AG08396 (cell line): ENCODE data around the gene FKBP6.
"Not testable (repeated sequence)": the region's sequence is repeated elsewhere in the genome, so short reads cannot be mapped to it uniquely, and the experiment has no call there.

Experiments used
- DNase-seq: peaks from one replicate; pipeline ENCODE4 v3.0.0; 2012; ENCODE audit warnings: low spot score, mixed read lengths

The FKBP6 gene

DNA sequence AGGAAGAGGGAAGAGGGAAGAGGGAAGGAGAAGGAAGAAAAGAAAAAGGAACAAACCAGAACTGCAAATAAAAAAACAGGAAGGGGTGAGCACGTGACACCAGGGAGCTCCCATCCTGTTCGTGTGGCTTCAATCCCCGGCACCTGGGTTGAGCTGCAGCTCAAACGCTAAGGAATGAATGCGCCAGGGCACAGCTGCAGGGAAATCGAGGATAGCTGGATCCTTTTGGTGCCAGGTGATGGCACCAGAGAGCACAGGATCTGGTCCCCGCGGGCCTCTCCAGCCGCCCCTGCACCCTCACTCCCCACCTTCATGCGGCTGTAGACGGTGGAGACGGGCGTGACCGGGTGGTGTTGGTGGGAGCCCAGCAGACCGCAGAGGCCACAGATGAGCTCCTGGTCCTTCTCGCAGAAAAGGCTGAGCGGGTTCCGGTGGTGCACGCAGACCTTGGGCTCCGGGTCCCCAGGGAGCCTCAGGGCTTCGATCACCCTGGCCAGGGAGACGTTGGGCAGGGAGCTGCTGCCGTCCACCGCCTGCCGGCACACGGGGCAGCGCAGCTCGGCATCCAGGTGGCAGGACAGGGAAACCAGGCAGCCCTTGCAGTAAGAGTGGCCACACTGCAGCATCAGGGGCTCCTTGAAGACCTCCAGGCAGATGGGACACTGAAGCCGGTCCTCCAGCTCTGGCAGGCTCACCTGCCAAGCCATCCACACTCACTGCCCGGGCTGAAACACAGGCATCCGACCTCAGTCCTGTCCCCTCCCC is 3.7 kb upstream of the FKBP6 start:
- DNase-seq: peak; percentile 85

DNA sequence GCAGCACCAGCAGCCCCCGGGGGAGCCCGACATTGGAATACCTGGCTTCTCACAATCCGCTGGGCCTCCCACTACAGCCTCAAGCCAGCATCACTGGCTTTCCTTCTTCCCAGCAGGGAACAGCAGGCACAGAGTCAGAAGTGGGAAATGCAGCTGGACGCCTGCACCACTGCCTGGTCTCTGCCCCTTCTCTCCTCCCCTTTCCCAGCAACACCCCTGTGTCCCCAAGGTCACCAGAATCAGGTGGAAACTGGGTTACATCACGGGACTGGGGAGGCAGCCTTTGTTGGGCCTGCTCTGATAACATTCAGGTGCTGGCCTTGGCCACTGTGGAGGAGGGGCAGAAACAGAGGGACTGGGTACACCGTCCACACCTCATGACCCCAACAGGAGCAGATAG is 2.5 kb upstream of the FKBP6 start:
- not testable (repeated sequence) for DNase-seq

DNA sequence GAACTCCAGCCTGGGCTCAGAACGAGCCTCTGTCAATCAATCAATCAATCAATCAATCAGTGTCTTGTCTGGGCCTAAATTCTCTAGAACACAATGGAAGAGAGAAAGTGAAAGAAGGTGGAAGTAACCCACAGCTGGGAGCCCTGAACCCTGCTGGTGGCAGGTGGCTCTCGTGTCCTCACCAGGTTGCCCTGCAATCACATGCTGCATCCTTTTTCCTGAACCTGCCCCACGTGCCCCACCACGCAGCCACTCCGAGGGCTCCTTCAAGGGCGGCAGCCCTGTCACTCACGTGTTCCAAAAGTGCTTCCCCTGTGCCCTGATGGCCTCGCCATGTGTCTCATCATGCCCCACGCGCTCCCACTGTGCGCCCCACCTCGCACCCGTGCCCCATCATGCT is 512 bp upstream of the FKBP6 start:
- not testable (repeated sequence) for DNase-seq

DNA sequence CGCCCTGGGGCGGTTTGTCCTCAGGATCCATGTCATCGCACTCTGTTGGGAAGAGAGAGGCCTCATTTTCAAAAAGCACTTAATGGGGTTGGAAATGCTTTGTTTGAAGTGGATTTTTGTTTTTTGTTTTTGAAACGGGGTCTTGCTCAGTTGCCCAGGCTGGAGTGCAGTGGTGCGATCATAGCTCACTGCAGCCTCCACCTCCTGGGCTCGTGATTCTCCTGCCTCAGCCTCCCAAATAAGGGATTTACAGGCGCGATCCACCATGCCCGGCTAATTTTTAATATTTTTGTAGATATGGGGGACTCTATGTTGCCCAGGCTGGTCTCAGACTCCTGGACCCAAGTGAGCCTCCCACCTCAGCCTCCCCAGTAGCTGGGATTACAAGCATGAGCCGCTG is 735 bp downstream of the FKBP6 start:
- DNase-seq: no peak

DNA sequence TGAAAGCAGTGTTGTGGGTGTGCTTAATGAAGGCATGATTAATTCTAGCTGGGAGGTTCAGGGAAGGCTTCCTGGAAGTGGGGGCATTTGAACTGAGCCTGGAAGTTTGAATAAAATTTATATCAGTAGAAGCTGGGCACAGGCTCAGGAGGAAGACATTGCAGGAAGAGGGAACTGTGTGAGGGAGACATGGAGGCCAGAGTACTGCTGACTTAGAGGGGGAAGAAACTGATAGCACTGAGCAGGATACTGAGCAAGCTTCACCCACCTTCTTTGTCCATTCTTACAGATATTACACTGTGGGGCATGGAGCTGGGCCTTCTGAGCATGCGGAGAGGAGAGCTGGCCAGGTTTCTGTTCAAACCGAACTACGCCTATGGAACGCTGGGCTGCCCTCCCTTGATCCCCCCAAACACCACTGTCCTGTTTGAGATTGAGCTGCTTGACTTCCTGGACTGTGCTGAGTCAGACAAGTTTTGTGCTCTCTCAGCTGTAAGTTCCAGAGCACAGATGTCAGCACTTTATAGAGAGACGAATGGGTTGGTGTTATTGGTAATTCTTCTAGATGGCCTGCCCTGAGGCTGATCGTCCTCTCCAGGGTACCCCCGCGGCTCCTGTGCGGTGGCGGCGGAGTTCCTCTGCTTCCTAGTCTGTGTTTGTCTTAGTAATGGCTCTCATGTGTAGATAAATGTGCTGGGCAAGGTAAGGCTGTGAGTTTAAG is 2.1 kb downstream of the FKBP6 start:
- peak; percentile 42 for DNase-seq

DNA sequence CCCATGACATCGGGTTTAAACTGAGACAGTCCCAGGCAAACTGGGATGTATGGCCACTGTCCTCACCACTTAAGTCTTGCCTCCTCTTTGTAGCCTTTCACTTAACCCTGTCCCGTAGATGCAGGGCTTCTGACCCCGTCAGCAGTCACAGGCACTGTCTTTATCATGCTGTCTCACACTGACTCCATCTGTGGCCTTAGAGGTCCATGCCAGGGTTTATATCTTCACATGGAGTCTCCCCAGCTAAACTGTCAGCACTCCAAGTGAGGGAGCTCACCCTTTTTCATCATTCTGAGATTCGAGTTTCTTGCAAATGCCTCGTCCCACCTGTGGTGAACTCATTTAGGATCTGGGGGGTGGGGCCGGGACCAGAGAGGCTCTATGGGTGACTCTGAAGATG is 2.8 kb downstream of the FKBP6 start:
- no peak for DNase-seq

DNA sequence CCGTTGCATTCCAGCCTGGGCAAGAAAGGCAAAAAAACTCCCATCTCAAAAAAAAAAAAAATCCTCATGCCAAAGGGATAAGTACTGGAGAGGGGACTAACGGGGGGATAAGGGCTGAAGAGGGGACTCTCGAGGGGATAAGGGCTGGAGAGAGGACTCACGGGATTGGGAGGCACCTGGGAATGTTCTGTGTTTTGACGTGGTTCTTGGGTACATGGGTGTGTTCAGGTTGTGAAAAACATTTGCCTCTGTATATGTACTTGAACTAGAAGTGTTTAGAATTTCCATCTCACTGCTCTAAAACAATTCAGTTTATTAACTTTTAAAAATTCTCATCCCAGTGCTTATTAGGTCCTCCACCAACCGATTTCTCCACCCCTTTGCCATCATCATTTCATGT is 4.5 kb downstream of the FKBP6 start:
- no peak for DNase-seq

DNA sequence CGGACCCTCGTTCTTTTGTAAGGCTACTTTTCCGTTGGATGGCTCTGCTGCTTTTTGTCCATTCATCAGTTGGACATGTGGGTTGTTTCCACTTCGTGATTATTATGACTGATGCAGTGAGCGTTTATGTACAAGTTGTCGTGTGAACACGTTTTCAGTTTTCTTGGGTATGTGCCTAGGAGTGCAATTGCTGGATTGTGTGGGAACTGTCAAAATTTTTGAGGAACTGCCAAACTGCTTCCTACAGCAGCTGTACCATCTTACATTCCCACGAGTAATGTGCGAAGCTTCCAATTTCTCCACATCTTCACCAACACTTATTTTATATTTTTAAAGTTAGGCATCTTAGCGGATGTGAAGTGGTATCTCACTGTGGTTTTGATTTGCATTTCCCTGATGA is 10.4 kb downstream of the FKBP6 start:
- DNase-seq: no peak

DNA sequence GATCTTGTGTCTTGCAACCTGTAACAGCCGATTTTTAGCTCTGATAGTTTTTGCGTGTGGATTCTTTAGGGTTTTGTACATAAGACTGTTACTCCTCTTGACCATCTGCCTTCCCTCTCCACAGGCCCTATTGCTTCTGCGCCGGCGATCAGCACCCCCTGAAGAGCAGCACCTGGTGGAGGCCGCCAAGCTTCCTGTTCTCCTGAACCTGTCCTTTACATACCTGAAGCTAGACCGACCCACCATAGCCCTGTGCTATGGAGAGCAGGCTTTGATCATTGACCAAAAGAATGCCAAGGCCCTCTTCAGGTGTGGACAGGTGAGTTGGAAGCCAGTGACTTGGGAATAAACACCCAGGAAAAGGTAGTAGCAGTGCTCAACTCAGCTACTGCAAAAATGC is 12.6 kb downstream of the FKBP6 start:
- DNase-seq: no peak

DNA sequence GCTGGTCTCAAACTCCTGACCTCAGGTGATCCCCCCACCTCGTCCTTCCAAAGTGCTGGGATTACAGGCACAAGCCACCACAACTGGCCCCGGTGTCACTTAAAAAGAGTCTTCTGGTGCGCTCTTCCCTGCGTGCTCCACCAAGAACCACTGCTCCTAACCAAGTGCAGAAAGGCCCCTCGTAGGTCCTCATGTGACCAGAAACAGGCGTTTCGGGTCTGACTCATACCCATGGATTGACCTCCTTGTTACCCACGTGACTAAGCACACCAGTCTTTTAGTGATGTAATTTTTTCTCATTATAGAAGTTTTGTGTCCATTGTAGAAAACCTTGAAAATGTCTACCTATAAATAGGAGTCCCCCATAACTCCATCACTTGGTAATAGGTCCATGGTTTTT is 13.9 kb downstream of the FKBP6 start:
- peak; percentile 90 for DNase-seq

DNA sequence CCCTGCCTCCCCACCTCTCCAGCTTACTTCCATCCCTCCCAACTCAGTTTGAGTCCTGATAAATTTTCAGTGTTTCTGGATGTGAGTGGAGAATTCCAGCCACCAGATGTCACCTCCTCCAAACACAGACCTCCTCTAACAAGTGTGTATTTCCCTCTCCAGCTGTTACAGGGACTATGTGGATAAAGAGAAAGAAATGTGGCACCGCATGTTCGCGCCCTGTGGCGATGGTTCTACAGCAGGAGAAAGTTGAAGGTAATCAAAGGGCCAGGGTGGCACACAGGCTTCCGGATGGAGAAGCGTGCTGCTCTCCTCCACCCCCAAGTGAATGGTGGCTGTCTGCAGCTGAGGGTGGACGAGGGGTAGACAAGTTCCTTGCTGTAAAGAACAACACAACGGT is 14.7 kb downstream of the FKBP6 start:
- peak; percentile 84 for DNase-seq

DNA sequence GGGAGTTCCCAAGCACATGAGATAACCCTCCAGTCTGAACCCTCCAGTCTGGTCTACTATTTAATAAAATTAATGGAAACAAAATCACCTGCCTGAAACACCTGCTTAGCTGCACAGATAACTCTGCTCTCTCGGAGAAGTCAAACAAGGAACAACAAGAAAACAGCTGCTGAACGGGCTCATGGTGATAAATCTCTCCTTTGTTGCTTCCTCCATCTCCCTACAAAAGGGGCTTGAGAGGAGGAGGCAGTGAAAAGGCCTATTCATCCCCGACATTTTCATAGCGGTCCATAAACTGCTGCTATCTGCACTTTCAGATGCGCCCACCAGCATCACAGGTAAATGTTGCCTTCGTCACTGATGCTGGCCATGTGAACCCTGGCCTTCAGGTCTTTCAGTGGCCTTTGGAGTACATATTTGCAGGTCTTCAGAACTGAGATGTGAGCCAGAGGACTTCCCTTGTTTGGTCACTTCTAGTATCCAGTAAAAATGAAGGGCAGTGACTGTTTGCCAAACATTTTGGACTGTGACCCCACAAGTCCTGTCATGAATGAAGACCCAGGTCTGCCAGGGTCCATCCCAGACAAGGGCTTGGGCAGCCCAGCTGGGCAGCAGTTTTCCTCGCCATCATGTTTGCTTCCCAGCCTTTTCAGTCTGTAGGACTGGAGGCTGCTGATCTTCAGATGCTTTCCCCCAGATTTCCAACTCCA is 15.9 kb downstream of the FKBP6 start:
- no peak for DNase-seq

DNA sequence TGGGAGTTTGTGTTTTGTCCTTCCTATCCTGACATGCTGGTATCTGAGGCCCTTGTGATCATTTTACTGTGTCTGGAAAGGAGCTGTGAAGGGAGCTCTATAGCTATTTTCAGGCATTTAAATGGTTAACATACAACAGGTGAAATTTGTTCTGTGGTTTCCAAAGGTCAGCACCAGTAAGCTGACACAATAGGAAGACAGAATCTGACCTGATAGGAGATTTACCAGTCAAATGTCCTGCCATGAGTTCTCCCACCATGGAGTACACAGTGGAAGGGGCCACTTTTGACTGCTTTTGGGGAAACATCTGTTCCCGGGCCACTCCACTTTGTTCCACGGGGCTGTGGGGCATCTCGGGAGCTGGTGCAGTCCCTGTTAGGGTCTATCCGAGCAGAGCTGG is 17.6 kb downstream of the FKBP6 start:
- DNase-seq: no peak

DNA sequence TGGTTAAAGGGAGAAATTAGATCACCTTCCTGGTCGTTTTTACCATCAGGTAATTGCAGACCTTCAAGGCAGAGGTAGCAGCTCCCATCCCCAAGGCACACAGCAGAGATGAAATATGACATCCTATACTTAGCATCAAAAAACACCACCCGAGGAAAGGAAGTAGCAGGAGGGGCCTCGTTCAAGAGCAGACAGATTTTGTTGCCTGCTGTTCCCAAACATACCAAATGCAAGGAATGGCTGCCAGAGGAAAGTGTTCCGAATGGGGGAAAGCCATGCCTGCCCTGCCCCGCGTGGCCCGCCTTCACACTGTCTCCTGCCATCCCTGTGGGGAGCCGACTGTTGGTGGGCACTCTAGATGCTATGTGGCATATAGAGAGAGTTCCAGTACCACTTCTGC is 18.0 kb downstream of the FKBP6 start:
- no peak for DNase-seq

DNA sequence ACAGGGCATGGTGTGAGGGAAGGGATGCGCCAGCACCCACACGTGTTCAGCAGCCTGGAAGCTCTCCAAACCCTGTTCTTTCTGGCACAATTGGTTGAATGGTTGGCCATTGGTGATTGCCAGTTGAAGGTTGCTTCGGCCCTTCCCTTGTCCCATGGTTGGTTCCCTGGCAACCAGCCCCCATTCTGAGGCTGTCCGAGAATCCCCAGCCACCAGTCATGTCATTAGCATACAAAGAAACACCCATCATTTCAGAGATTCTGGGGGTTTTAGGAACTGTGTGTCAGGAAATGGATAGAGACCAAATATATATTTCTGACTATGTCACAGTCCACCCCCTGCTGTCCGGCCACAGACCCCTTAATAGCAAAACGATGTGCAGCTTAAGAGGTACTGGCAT is 21.8 kb downstream of the FKBP6 start:
- no peak for DNase-seq

DNA sequence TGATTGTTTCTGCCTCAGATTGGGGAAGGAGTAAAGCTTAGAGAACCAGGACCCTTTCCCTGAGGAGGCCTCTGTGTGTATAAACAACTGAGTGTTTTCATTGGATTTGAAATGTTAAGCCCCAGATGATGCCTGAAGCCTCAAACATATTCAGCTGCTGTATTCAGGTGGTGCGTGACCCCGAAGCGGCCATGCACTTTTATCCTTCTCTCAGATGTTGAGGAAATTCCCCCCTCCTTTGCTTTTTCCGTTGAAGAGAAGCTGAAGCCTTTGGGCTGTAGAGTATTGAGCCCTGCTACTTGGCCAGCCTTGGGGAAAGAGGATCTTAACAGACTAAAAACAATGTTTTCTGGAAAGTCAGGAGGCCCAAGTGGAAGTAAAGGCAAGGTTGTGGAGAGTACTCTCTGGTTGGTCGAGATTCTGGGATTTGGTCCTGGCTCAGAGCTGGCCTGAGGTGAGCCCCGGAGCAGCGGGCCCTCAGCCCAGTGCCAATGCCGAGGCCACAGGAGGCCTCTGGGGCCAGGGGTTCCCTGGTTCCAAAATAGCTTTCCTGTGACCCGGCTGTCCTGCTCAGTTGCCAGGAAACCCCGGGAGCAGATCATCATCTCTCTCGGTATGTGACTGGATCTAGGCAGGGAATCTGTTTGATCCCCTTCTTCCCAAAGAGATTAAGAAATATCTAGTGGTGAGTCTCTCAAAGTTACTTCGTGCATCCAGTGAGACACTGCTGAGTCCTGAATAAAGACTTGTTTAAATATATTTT is 22.5 kb downstream of the FKBP6 start:
- no peak for DNase-seq

DNA sequence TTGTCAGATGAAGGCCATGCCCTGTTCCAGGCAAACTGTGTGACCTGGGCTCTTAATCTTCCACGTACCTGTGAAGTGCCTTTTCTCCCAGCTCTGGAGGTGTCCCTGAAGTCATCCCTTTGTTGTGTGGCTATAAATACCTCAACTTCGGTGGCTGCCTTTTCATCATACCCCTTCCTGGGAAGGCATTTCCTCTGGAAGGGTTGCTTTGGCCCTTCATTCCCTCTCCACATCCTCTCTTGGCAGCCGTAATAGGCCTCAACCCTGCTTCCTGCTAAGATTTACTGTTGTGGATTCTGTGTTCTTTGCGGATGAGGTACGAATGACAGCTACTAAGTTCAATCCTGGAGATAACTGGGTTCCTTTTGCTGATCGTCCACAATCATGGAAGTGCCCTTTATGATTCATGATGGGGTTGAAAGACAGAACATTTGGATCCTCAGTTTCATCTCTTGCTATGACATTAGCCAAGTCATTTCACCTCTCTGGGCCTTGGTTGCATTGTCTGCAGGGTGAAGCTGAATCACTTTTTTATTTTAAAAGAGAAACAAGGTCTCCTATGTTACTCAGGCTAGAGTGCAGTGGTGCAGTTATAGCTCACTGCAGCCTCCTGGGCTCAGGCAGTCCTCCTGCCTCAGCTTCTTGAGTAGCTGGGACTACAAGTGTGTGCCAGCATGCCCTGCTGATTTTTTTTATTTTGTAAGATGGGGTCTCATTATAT is 23.6 kb downstream of the FKBP6 start:
- DNase-seq: no peak

DNA sequence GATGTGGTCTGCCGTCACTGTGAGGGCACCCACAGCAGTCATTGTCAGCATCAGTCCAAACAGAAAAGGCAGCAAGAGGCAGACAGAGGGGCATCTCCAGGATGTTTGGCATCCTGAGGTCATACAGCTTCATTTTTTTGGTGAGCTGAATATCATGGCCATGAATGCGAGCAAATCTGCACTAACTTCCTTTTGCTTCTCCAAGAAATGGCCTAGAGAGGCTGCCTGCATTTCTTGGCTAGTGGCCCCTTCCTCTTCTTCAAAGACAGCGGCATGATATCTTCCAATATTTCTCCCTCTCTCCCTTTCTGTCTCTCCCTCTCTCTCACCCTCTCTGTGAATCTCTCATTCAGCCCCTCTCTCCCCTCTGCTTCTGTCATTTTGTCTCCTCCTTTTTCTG is 24.8 kb downstream of the FKBP6 start:
- no peak for DNase-seq

DNA sequence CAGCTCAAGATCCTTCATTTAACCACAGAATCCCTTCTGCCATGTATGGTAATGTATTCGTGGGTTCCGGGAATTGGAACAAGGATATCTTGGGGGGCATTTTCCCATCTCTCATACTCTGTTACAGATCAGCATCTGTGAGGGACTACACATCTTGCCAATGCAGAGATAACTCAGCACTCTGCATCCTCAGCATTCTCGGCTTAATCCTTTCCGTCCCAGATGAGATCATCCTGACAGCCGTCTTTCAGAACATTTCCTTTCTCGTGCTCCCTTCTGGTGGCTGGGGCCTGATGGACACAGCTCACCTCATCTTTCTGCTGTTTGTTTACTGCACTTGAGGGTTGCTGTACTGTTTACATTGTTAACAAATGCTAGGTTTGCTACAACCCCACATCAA is 25.3 kb downstream of the FKBP6 start:
- DNase-seq: no peak

DNA sequence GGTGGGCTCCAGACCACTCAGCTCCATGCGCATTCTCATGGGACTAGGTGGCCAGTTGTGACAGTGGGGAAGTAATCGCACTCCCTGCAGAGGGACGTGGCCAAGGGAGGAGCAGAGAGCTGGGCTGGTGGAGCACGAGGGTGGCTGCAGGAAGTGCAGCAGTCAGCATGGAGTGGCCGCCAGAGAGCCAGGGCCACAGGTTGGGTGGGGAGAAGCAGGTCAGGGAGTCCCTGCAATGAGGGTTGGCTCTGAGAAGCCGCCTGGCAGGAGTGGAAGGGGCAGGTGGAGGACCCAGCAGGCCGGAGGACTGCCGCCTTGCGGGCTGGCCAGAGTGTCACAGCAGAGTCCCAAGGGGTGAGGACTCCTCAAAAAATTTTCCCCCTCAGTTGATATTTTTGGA is 26.2 kb downstream of the FKBP6 start:
- no peak for DNase-seq

DNA sequence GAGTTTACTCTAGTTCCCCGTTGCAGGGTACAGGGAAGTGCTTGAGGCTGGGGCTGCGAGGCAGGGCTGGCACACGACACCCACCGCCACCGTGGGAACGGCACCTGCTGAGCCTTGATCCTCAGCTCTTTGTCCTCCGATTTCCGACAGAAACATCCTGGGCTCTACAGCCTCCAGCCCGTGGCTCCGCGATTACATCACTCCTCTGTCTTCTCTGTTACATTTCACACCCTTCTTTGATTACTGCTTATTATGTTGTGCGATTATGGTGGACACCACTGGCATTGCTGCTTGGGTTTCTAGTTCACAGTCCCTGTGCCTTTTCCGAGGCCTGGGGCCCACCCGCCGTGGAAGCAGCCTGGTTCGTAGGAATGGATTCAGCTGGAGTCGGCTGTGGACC is 26.9 kb downstream of the FKBP6 start:
- no peak for DNase-seq

DNA sequence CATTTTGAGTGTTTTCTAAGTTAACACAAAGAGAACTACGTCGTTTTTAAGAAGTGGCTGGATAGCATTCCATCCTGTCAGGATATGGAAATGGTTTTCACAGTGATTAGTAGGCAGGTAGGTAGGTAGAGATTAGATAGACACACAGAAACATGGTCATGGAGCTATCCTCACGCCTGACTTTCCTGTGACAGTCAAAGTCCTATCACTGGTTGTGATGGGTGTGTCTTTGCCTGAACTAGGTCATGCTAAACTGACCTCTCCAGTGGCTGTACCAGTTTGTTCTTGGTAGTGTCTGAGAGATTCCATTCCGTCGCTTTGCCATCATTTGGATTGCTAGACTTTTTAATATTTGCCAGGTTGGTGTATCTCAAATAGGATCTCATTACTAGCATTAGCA is 28.2 kb downstream of the FKBP6 start:
- DNase-seq: no peak
